IMR-90 (cell line): ENCODE measurements around the gene BPI. TPM values are rescaled to one million over a fixed set of nuclear protein-coding genes. Genes with fewer than 3 reads are reported as not detected.

Experiments used
- ATAC-seq: fragments of 200-7000 bp; cut with Tn5 transposase; 2 replicates; pipeline ENCODE4 v1.9.1; 2020; ENCODE audit warnings: low read depth, mild to moderate bottlenecking, moderate library complexity
- BruUV-seq: library from RNA; stranded (reverse); fragments of 400-500 nt; replicated peaks from 2 replicates; lab custom pipeline; 2021; lab: Mats Ljungman, UMichigan
- CTCF ChIA-PET: fragments of 300-600 bp; formaldehyde crosslinking; extraction: SDS; loops from one replicate; lab custom pipeline; 2021; ENCODE audit warnings: antibody characterized with exemption; lab: Yijun Ruan, JAX
- POLR2A ChIA-PET: fragments of 300-600 bp; sonication (Branson Sonifier 250); formaldehyde crosslinking; loops from one replicate; lab custom pipeline; 2022; ENCODE audit warnings: antibody characterized with exemption; ENCODE audit not compliant: unreplicated experiment; lab: Charles Lee
- DNase-seq: peaks from one replicate; pipeline ENCODE4 v3.0.0; 2013
- H2AFZ ChIP-seq: replicated peaks from 2 replicates; pipeline ENCODE3; 2013; ENCODE audit warnings: low read length, mild to moderate bottlenecking; ENCODE audit not compliant: poor library complexity
- H2AK5ac ChIP-seq: 2 replicates; pipeline ENCODE4 v1.6.1; 2013; ENCODE audit warnings: low read depth, low read length, inconsistent platforms
- H2AK9ac ChIP-seq: replicated peaks from 2 replicates; pipeline ENCODE3; 2013; ENCODE audit warnings: mild to moderate bottlenecking, low read depth, low read length, moderate library complexity; ENCODE audit not compliant: poor library complexity
- H2BK120ac ChIP-seq: 2 replicates; pipeline ENCODE4 v1.6.1; 2013; ENCODE audit warnings: low read depth, low read length, inconsistent platforms
- H2BK15ac ChIP-seq: 3 replicates; pipeline ENCODE4 v1.6.1; 2013; ENCODE audit warnings: low read depth, low read length, inconsistent platforms
- H2BK20ac ChIP-seq: 2 replicates; pipeline ENCODE4 v1.6.1; 2013; ENCODE audit warnings: low read depth, mild to moderate bottlenecking, inconsistent platforms, low read length, moderate library complexity
- H2BK5ac ChIP-seq: 2 replicates; pipeline ENCODE4 v1.6.1; 2013; ENCODE audit warnings: mild to moderate bottlenecking, low read depth, low read length, inconsistent platforms; ENCODE audit not compliant: poor library complexity, severe bottlenecking
- H3K14ac ChIP-seq: replicated peaks from 2 replicates; pipeline ENCODE4 v1.6.1; 2013; ENCODE audit warnings: low read depth, low read length, inconsistent platforms
- H3K18ac ChIP-seq: 2 replicates; pipeline ENCODE4 v1.6.1; 2013; ENCODE audit warnings: low read depth, low read length, control low read depth
- H3K23ac ChIP-seq: 2 replicates; pipeline ENCODE4 v1.6.1; 2013; ENCODE audit warnings: low read depth, low read length, inconsistent platforms
- H3K27ac ChIP-seq: 2 replicates; pipeline ENCODE4 v1.5.1; 2013; ENCODE audit warnings: mild to moderate bottlenecking, control low read depth, low read length; ENCODE audit not compliant: insufficient read depth
- H3K27me3 ChIP-seq: 2 replicates; pipeline ENCODE4 v1.6.1; 2013; ENCODE audit warnings: low read length; ENCODE audit not compliant: control insufficient read depth, insufficient read depth
- H3K36me3 ChIP-seq: 2 replicates; pipeline ENCODE4 v1.6.1; 2013; ENCODE audit warnings: low read length, mixed read lengths; ENCODE audit not compliant: control insufficient read depth, insufficient read depth
- H3K4ac ChIP-seq: 2 replicates; pipeline ENCODE4 v1.6.1; 2013; ENCODE audit warnings: low read depth, low read length, inconsistent platforms
- H3K4me1 ChIP-seq: 2 replicates; pipeline ENCODE4 v1.6.1; 2013; ENCODE audit warnings: low read length, mixed read lengths; ENCODE audit not compliant: control insufficient read depth, insufficient read depth
- H3K4me2 ChIP-seq: 2 replicates; pipeline ENCODE4 v1.6.1; 2013; ENCODE audit warnings: low read depth, mild to moderate bottlenecking, control low read depth, low read length, moderate library complexity
- H3K4me3 ChIP-seq: 2 replicates; pipeline ENCODE4 v1.5.1; 2013; ENCODE audit warnings: low read depth, mild to moderate bottlenecking, control low read depth, low read length, moderate library complexity; ENCODE audit not compliant: insufficient read depth
- H3K56ac ChIP-seq: 2 replicates; pipeline ENCODE4 v1.6.1; 2013; ENCODE audit warnings: low read length, inconsistent platforms; ENCODE audit not compliant: insufficient read depth; ENCODE audit errors: extremely low read depth
- H3K79me1 ChIP-seq, 2 experiments: 2 replicates each; pipeline ENCODE4 v1.6.1; 2013; ENCODE audit warnings: low read length in 2 of 2, inconsistent platforms in 1 of 2, low read depth in 1 of 2
- H3K9ac ChIP-seq: 2 replicates; pipeline ENCODE4 v1.6.1; 2013; ENCODE audit warnings: low read depth, low read length, control low read depth
- H3K9me1 ChIP-seq: 2 replicates; pipeline ENCODE4 v1.6.1; 2013; ENCODE audit warnings: low read length, inconsistent platforms; ENCODE audit not compliant: insufficient read depth
- H3K9me3 ChIP-seq: 2 replicates; pipeline ENCODE4 v1.6.1; 2013; ENCODE audit warnings: low read length; ENCODE audit not compliant: control insufficient read depth, insufficient read depth
- H4K20me1 ChIP-seq: 2 replicates; pipeline ENCODE4 v1.6.1; 2013; ENCODE audit warnings: low read length, inconsistent platforms; ENCODE audit not compliant: insufficient read depth
- H4K5ac ChIP-seq: 2 replicates; pipeline ENCODE4 v1.6.1; 2013; ENCODE audit warnings: mild to moderate bottlenecking, low read depth, low read length, control low read depth
- H4K8ac ChIP-seq, 2 experiments: 2 replicates each; pipeline ENCODE4 v1.6.1; 2013; ENCODE audit warnings: low read depth in 2 of 2, low read length in 2 of 2, control low read depth in 1 of 2, inconsistent platforms in 1 of 2
- H4K91ac ChIP-seq: 2 replicates; pipeline ENCODE4 v1.6.1; 2013; ENCODE audit warnings: low read depth, low read length, inconsistent platforms; ENCODE audit not compliant: insufficient read depth
- BHLHE40 ChIP-seq: fragments of 150-350 bp; IDR thresholded peaks from 2 replicates; pipeline ENCODE4 v1.6.1; 2016; ENCODE audit warnings: mild to moderate bottlenecking, low read depth, low read length
- CEBPB ChIP-seq: IDR thresholded peaks from 2 replicates; pipeline ENCODE4 v1.6.1; 2012; ENCODE audit warnings: low read depth, low read length, improper control_type of control experiment
- FOS ChIP-seq: fragments of 150-350 bp; IDR thresholded peaks from 2 replicates; pipeline ENCODE4 v1.6.1; 2016; ENCODE audit warnings: low read depth, low read length
- MAFK ChIP-seq: IDR thresholded peaks from 2 replicates; pipeline ENCODE4 v1.6.1; 2012; ENCODE audit warnings: low read depth, low read length, improper control_type of control experiment
- MXI1 ChIP-seq: IDR thresholded peaks from 2 replicates; pipeline ENCODE4 v1.6.1; 2012; ENCODE audit warnings: low read depth, mild to moderate bottlenecking, low read length, moderate library complexity, borderline replicate concordance
- NFE2L2 ChIP-seq: fragments of 150-350 bp; IDR thresholded peaks from 2 replicates; pipeline ENCODE4 v1.6.1; 2016; ENCODE audit warnings: low read depth, mild to moderate bottlenecking, low read length
- POLR2A ChIP-seq: IDR thresholded peaks from 2 replicates; pipeline ENCODE4 v1.6.1; 2012; ENCODE audit warnings: mild to moderate bottlenecking, low read depth, low read length
- RAD21 ChIP-seq: IDR thresholded peaks from 2 replicates; pipeline ENCODE4 v1.6.1; 2012; ENCODE audit warnings: low read length, improper control_type of control experiment
- RCOR1 ChIP-seq: IDR thresholded peaks from 2 replicates; pipeline ENCODE4 v1.6.1; 2012; ENCODE audit warnings: mild to moderate bottlenecking, low read length, improper control_type of control experiment; ENCODE audit not compliant: insufficient replicate concordance
- SMC3 ChIP-seq: fragments of 150-350 bp; IDR thresholded peaks from 2 replicates; pipeline ENCODE4 v1.6.1; 2016; ENCODE audit warnings: low read depth, mild to moderate bottlenecking, antibody characterized with exemption, low read length, moderate library complexity
- WGBS, 2 experiments: methylation state at CpG; one replicate each; pipeline versions ENCODE4 v1.1.5 to v1.1.7; 2013; ENCODE audit warnings: missing lambda C conversion rate in 2 of 2; ENCODE audit not compliant: insufficient read length in 1 of 2; ENCODE audit errors: extremely low coverage in 2 of 2; 5-methylcytosine and 5-hydroxymethylcytosine counted together
- dilution Hi-C: fragments of 300-500 bp; cut with HindIII; formaldehyde crosslinking; loops from one replicate; pipeline ENCODE4 v1.14.3; 2018; ENCODE audit warnings: low sequenced_read_pairs; ENCODE audit not compliant: unreplicated experiment
- in situ Hi-C: fragments of 300-500 bp; cut with MboI; formaldehyde crosslinking; loops from 3 replicates; pipeline ENCODE4 v1.14.3; 2019; ENCODE audit warnings: low sequenced_read_pairs, inconsistent platforms, mixed read lengths
- intact Hi-C: fragments of 100-400 bp; cut with micrococcal nuclease; formaldehyde crosslinking; loops from 2 replicates; pipeline ENCODE4 v1.10.0; 2022
- polyA plus RNA-seq, 3 experiments: library from polyadenylated mRNA; depleted of rRNA; stranded (reverse); fragments of >200 nt; gene quantifications; 2 replicates each; pipeline ENCODE4 v1.2.3, GENCODE V29; 2012; ENCODE audit warnings: low replicate concordance in 1 of 3
- total RNA-seq: library from RNA; depleted of rRNA; stranded (reverse); fragments of >200 nt; gene quantifications from 2 replicates; pipeline ENCODE4 v1.2.3, GENCODE V29; 2012
- TF ChIP-seq, protein P1 (sequence below): conservative IDR thresholded peaks from 2 replicates; pipeline ENCODE4 v1.5.1; 2012; ENCODE audit warnings: mild to moderate bottlenecking, low read depth, low read length, improper control_type of control experiment
- TF ChIP-seq, protein P2 (sequence below): fragments of 150-350 bp; IDR thresholded peaks from 2 replicates; pipeline ENCODE4 v1.6.1; 2017; ENCODE audit warnings: mild to moderate bottlenecking, antibody characterized with exemption, low read length, low read depth

Gene BPI
- total and polyA plus RNA-seq, 2 of the 4 experiments (the other 2 are of a cell fraction), result 0.05 TPM; not detected in 1

GRCh38 chr20:38306379-38306778 is 2.4 kb downstream of the BPI start:
- H2BK120ac ChIP-seq, result no peak overlapping the region
- ChIA-PET CTCF (interaction anchor here (1.3 to 1.5 kb wide), 2 partner anchors 15 to 80 kb away, joined by 3 to 6 read pairs; no protein-coding TSS in a partner anchor), POLR2A (no interaction called here)
- H2BK20ac ChIP-seq, result no peak overlapping the region
- H2AFZ ChIP-seq, result no peak overlapping the region
- H3K27ac ChIP-seq, result no peak overlapping the region
- H3K23ac ChIP-seq, result no peak overlapping the region
- H4K5ac ChIP-seq, result no peak overlapping the region
- no peak overlapping the region for H3K56ac ChIP-seq
- no peak overlapping the region for H3K9ac ChIP-seq
- H3K4ac ChIP-seq, result no peak overlapping the region
- ATAC-seq (no peak), DNase-seq (no peak)
- H3K27me3 ChIP-seq, result peaks cover 28% of the 10 kb centered on the region
- no TSS peak for BruUV-seq
- H3K4me2 ChIP-seq, result no peak overlapping the region
- no peaks in the 10 kb centered on the region for H3K36me3 ChIP-seq
- intact Hi-C loops, result no loop called here
- H2AK5ac ChIP-seq, result no peak overlapping the region
- H3K9me1 ChIP-seq, result no peaks in the 10 kb centered on the region
- in situ Hi-C loops, result loop anchor here (5.0 to 10.0 kb wide), 2 partner anchors 69 to 242 kb away; no protein-coding TSS in a partner anchor
- H3K79me1 ChIP-seq, result no peaks in the 10 kb centered on the region
- H3K4me3 ChIP-seq, result no peak overlapping the region
- H4K91ac ChIP-seq, result no peak overlapping the region
- no peaks in the 10 kb centered on the region for H3K4me1 ChIP-seq
- no peak overlapping the region for H2BK15ac ChIP-seq
- no peak for TF ChIP-seq MAFK
- TF ChIP-seq RCOR1, result no peak
- TF ChIP-seq MXI1, result no peak
- no peak for TF ChIP-seq NFE2L2
- TF ChIP-seq, protein P1, sequence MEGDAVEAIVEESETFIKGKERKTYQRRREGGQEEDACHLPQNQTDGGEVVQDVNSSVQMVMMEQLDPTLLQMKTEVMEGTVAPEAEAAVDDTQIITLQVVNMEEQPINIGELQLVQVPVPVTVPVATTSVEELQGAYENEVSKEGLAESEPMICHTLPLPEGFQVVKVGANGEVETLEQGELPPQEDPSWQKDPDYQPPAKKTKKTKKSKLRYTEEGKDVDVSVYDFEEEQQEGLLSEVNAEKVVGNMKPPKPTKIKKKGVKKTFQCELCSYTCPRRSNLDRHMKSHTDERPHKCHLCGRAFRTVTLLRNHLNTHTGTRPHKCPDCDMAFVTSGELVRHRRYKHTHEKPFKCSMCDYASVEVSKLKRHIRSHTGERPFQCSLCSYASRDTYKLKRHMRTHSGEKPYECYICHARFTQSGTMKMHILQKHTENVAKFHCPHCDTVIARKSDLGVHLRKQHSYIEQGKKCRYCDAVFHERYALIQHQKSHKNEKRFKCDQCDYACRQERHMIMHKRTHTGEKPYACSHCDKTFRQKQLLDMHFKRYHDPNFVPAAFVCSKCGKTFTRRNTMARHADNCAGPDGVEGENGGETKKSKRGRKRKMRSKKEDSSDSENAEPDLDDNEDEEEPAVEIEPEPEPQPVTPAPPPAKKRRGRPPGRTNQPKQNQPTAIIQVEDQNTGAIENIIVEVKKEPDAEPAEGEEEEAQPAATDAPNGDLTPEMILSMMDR, result no peak
- TF ChIP-seq RAD21, result no peak
- no peak for TF ChIP-seq CEBPB
- TF ChIP-seq SMC3, result no peak
- TF ChIP-seq POLR2A, result no peak
- no peak for TF ChIP-seq FOS
- TF ChIP-seq BHLHE40, result no peak
- TF ChIP-seq, protein P2, sequence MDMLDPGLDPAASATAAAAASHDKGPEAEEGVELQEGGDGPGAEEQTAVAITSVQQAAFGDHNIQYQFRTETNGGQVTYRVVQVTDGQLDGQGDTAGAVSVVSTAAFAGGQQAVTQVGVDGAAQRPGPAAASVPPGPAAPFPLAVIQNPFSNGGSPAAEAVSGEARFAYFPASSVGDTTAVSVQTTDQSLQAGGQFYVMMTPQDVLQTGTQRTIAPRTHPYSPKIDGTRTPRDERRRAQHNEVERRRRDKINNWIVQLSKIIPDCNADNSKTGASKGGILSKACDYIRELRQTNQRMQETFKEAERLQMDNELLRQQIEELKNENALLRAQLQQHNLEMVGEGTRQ, result no peak
- no peak overlapping the region for H4K8ac ChIP-seq
- no peak overlapping the region for H2AK9ac ChIP-seq
- H3K18ac ChIP-seq, result no peak overlapping the region
- dilution Hi-C loops, result no loop called here
- peaks cover 7% of the 10 kb centered on the region; the same call in 1 of the 2 replicates for H3K9me3 ChIP-seq
- WGBS, 2 experiments, result 100% methylated on average over 3 of the region's 6 CpGs; no CpG with 5 or more reads in 1 of the 2 experiments
- H4K20me1 ChIP-seq, result no peaks in the 10 kb centered on the region
- H3K14ac ChIP-seq, result no peak overlapping the region
- no peak overlapping the region for H2BK5ac ChIP-seq
